ENCODE measurements around the gene SF3B1.
"Not testable (repeated sequence)": the region's sequence is repeated elsewhere in the genome, so short reads cannot be mapped to it uniquely, and the experiment has no call there.

Gene SF3B1

DNA sequence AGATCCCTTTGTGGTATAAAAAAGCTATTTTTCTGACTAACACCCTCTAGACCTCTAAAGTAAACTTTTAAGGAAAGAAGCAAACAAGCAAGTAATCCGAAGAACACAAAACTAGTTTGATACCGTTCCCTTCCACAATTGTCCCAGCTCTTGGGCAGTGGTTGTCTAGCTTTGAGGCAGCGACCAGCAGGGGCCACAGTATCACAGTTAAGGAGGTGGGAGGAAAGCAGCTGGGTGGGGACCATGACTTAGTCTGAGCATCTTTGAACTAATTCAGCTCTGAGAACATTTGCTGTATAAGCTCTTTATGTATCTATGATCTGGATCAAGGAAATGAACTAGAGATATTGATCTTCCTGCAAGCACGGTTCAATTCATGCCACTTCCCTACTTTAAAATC lies 51.0 kb downstream of the SF3B1 start:
- no peak for DNase-seq (ENCODE audit: extremely low read depth in 1 of 2, low read depth in 1 of 2)

- DNase-seq (ENCODE audit: extremely low read depth in 1 of 2, low read depth in 1 of 2) = no peak
Measured at GRCh38 chr2:197381641-197382040, 53.2 kb downstream of the SF3B1 start.

DNA sequence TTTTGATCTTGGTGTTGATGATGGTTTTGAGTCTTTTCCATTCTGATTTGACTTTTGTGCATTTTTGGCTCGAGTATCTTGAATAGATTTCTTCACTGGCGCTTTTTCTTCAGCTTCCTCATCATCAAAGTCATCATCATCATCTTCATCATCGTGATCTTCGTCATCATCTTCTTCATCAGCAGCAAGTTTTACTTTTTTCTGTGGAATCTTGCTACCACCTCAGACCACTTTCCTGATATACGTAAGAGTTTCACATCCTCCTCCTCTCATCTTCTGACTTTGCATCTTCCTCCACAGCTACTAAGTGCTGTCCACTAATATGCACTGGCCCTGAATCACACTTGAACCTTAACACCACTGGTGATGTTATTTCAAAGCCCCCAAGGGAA lies 54.9 kb downstream of the SF3B1 start:
- DNase-seq (ENCODE audit: extremely low read depth in 1 of 2, low read depth in 1 of 2) = not testable (repeated sequence)

DNA sequence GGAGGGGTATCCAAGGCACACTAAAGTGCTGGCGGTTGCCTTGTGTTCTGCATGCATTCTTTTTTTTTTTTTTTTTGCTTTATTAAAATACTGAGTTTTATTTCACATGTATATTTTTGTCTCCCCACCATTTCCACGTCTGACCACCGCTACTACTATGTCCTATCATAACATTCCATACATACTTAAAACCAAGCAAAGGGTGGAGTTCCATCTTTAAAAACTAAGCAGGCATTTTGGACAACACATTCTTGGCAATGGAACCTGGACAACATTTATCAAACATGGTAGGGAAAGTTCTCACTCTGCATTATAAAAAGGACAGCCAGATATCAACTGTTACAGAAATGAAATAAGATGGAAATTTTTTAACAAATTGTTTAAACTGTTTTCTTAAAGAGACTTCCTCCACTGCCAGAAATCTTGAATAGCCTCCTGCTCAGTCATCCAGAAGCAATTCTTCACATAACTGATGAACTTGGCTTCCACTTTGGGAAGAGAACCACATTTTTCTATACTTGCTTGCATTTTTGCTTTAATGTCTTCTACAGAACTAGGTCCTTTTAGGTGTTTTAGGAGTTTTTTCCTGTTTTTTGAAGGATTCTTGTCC lies 55.4 kb downstream of the SF3B1 start:
- DNase-seq (ENCODE audit: extremely low read depth in 1 of 2, low read depth in 1 of 2) = not testable (repeated sequence)

GRCh38 chr2:197378494-197379307 lies 56.1 kb downstream of the SF3B1 start:
- DNase-seq (ENCODE audit: extremely low read depth in 1 of 2, low read depth in 1 of 2) = peak; percentile 19 to 33

DNA sequence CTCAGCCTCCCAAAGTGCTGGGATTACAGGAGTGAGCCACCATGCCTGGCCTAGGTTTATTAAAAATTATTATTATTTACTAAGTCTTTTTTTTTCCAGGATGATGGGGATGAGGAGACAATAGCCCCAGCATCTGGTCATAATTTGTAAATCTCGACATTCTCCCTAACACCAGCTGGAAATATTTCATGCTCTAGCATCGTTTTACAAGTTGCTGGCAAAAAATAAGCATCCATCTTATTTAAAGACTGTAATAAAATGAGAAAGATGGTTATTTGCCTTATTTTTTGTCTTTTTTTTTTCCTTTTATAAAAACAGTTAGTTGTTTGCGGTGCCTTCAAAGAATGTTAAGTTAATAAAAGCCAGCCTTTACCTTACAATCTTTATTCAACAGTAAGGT lies 56.7 kb downstream of the SF3B1 start:
- no peak for DNase-seq (ENCODE audit: extremely low read depth in 1 of 2, low read depth in 1 of 2)

DNA sequence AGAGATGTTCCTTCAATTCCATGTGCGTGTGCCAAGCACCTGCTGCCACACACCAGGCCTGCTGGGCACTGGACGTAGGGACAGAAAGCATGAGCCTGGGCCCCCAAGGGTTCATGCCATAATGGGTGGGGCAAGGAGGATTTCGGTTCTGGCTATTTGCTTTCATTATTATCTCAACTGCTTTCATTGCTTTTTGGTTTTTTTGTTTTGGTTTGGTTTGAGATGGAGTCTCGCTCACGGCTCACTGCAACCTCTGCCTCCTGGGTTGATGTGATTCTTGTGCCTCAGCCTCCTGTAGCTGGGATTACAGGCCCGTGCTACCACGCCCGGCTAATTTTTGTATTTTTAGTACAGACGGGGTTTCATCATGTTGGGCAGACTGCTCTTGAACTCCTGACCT lies 57.2 kb downstream of the SF3B1 start:
- DNase-seq (ENCODE audit: extremely low read depth in 1 of 2, low read depth in 1 of 2) = no peak

DNA sequence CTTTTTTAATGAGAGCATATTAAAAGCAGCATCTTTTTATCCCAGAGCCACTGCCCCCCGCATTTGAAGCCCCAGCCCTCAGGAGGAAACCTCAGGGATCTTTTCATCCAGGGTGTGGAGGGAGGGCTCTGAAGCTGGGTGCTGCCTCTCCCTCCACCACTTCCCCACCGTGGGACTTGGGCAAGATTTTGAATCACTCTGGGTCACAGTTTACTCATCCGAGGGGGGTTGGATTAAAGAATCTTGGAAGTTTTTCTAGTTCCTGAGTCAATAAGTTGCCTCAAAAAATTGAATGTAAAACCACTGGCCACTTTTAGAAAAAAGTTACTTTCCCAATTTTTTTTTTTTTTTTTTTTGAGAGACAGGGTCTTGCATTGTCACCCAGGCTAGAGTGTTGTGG lies 62.2 kb downstream of the SF3B1 start:
- no peak for DNase-seq (ENCODE audit: extremely low read depth in 1 of 2, low read depth in 1 of 2)

DNA sequence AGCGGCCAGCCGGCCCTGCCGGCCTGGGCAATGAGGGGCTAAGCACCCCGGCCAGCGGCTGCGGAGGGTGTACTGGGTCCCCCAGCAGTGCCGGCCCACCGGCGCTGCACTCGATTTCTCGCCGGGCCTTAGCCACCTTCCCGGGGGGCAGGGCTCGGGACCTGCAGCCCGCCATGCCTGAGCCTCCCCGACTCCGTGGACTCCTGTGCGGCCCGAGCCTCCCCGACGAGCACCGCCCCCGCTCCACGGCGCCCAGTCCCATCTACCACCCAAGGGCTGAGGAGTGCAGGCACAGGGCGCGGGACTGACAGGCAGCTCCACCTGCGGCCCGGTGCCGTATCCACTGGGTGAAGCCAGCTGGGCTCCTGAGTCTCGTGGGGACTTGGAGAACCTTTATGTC lies 64.2 kb downstream of the SF3B1 start:
- not testable (repeated sequence) for DNase-seq (ENCODE audit: extremely low read depth in 1 of 2, low read depth in 1 of 2)

GRCh38 chr2:197369933-197370320 lies 64.9 kb downstream of the SF3B1 start:
- DNase-seq (ENCODE audit: extremely low read depth in 1 of 2, low read depth in 1 of 2) = no peak

GRCh38 chr2:197369228-197369932 lies 65.4 kb downstream of the SF3B1 start:
- DNase-seq (ENCODE audit: extremely low read depth in 1 of 2, low read depth in 1 of 2) = no peak

- DNase-seq (ENCODE audit: extremely low read depth in 1 of 2, low read depth in 1 of 2) = no peak
Measured at GRCh38 chr2:197368412-197368811, 66.4 kb downstream of the SF3B1 start.

DNA sequence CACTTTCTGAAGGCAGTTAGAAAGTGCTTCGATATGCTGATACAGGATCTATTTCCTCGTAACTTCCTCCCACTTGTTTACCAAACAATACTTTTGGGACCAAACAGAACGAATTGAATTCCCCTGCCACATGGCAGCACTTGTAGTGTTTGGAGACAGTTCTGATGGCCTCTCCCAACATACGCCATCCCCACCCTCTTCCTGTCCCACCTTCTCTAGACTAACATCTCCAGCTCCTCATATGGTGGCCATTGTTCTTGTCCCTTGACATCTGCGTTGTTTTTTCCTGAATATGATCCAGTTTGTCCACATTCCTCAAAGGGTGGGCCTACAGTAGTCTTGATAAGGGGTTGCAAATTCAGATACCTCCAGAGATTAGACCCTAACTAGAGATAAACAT lies 70.8 kb downstream of the SF3B1 start:
- no peak for DNase-seq (ENCODE audit: extremely low read depth in 1 of 2, low read depth in 1 of 2)

DNA sequence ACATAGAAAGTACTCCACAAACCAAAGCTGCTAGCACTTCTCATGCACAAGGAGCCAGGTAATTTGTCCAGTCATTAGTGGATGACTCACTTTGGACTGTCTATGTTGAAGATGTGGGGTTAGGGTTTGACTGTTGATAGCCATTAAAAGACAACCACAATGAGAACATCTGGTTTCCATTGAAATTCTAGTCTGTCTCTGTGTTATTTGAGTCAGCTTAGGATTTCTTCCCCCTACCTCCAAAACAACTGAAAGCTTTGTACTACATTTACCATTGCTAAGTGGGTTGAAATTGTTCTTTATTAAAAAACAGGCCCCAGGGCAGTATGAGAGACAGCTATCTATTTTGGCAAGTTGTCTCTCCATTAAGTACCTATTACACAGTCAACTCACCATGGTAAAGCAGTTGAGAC lies 74.1 kb downstream of the SF3B1 start:
- DNase-seq (ENCODE audit: extremely low read depth in 1 of 2, low read depth in 1 of 2) = no peak

GRCh38 chr2:197359859-197360258 lies 75.0 kb downstream of the SF3B1 start:
- no peak for DNase-seq (ENCODE audit: extremely low read depth in 1 of 2, low read depth in 1 of 2)

DNA sequence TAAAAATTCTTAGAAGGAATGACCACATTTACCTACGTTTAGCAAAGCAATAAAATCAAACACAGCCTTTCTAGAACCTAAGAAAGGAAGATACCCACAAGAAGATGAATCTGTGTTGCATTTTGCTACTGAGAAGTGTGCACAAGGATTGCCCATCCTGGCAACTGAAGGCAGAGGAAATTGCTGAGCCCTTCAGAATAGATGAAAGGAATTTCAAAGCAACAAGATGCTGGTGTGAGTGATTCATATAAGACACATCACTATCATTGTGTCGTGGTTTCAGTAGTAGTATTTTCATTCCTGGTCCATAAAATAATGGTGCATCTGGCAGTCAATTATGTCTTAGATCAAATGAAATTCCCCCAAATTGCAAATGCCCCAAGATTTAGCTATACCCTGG lies 75.9 kb downstream of the SF3B1 start:
- no peak for DNase-seq (ENCODE audit: extremely low read depth in 1 of 2, low read depth in 1 of 2)

- no peak for DNase-seq (ENCODE audit: extremely low read depth in 1 of 2, low read depth in 1 of 2)
Measured at GRCh38 chr2:197357986-197358385, 76.8 kb downstream of the SF3B1 start.

- DNase-seq (ENCODE audit: extremely low read depth in 1 of 2, low read depth in 1 of 2) = no peak
Measured at GRCh38 chr2:197356136-197356535, 78.7 kb downstream of the SF3B1 start.

DNA sequence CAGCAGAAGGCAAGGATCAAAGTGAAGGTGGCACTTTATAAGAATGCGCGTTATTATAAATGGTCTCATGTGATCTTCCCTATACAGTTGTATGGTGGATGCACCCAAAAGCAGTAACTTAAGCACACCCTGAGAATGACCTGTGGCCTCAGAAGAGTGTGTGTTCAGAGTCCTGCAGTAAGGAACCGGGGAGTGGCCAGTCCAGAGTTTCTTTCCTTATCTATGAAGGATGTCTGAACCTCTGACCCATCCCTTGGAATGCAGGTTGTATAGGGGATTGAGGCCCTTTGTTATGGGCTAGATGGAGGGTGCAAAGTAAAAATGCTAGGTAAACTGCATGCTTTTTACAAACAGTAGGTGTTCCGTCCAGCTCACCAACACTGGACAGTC lies 80.7 kb downstream of the SF3B1 start:
- DNase-seq (ENCODE audit: extremely low read depth in 1 of 2, low read depth in 1 of 2) = no peak

DNA sequence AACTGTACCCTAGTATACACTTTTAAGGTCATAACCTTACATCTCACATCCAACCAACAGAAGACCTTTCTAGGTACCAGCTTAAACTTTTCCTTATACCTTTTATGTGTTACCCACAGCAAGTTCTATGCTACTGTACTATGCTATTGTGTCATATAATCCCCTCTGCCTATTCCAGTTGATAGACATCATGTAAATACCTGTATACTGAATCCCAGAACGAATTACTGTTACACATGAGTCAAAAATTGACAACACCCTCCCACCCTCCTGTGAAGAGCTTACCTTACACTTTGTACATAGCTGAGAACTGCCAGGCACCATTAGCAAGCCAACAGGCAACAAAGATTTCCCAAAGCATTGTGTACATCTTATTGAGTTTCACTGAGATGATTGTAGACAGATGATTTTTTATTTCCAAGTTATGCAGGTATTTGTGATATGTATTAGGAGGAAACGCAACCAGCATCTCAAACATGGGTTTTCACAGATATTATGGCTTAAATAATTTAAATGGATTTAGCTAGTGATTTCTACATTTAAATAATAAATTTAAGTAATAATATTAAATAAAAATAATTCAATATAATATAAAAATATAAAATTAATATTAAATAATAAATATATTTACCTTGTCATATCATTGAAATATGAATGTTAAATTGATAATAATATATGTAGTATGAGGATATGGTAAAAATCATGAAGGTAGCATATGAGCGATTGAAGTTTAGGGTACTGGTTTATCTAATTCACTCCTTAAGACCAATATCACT lies 81.2 kb downstream of the SF3B1 start:
- no peak for DNase-seq (ENCODE audit: extremely low read depth in 1 of 2, low read depth in 1 of 2)

GRCh38 chr2:197349699-197350098 lies 85.1 kb downstream of the SF3B1 start:
- DNase-seq (ENCODE audit: extremely low read depth in 1 of 2, low read depth in 1 of 2) = no peak

Measured in activated CD8-positive, alpha-beta memory T cell treated with anti-CD3 and anti-CD28 coated beads for 1 hour (primary cell).